Keratinocyte (primary cell): ENCODE results near the gene CLEC16A. TPM values are rescaled to one million over a fixed set of nuclear protein-coding genes. Genes with fewer than 3 reads are reported as not detected.

Experiments used
- DNase-seq: peaks from one replicate; pipeline ENCODE4 v3.0.0-alpha.2; 2011; ENCODE audit warnings: low read depth, missing footprints, low spot score
- FAIRE-seq: peaks from 2 replicates; lab custom pipeline; 2011; peaks lifted over from hg19 to GRCh38; lab: Jason Lieb, UNC
- H2AFZ ChIP-seq: 2 replicates; pipeline ENCODE4 v1.6.0; 2012; ENCODE audit warnings: low read length, control low read depth, inconsistent platforms; ENCODE audit not compliant: control insufficient read depth
- H3K27ac ChIP-seq: 2 replicates; pipeline ENCODE4 v1.5.1; 2011; ENCODE audit warnings: low read length; ENCODE audit not compliant: control insufficient read depth, insufficient read depth
- H3K27me3 ChIP-seq: 3 replicates; pipeline ENCODE4 v1.6.0; 2011; ENCODE audit warnings: low read length; ENCODE audit not compliant: control insufficient read depth, insufficient read depth; ENCODE audit errors: extremely low read depth
- H3K36me3 ChIP-seq, 2 experiments: 2 replicates in 1 of 2; 3 replicates in 1 of 2; pipeline ENCODE4 v1.5.1; 2011; ENCODE audit warnings: low read length in 2 of 2, mild to moderate bottlenecking in 1 of 2; ENCODE audit not compliant: control insufficient read depth in 2 of 2, insufficient read depth in 2 of 2; ENCODE audit errors: extremely low read depth in 1 of 2
- H3K4me1 ChIP-seq: 3 replicates; pipeline ENCODE4 v1.5.1; 2011; ENCODE audit warnings: low read length; ENCODE audit not compliant: control insufficient read depth, insufficient read depth; ENCODE audit errors: extremely low read depth
- H3K4me2 ChIP-seq: 3 replicates; pipeline ENCODE4 v1.6.0; 2011; ENCODE audit warnings: low read depth, low read length; ENCODE audit not compliant: control insufficient read depth, insufficient read depth; ENCODE audit errors: extremely low read depth
- H3K4me3 ChIP-seq, 3 experiments: fragments of 200-600 bp in 1 of 3; sonication (generic) in 1 of 3; 2 replicates in 2 of 3; 3 replicates in 1 of 3; pipeline ENCODE4 v1.5.1; 2011 to 2016; ENCODE audit warnings: low read length in 3 of 3, mild to moderate bottlenecking in 3 of 3, control low read depth in 2 of 3, inconsistent platforms in 1 of 3, low read depth in 1 of 3, mixed read lengths in 1 of 3, mixed run types in 1 of 3, moderate library complexity in 1 of 3; ENCODE audit not compliant: control insufficient read depth in 2 of 3, insufficient read depth in 2 of 3; ENCODE audit errors: extremely low read depth in 1 of 3
- H3K79me2 ChIP-seq: 2 replicates; pipeline ENCODE4 v1.6.0; 2012; ENCODE audit warnings: low read length; ENCODE audit not compliant: control insufficient read depth, insufficient read depth
- H3K9ac ChIP-seq: 3 replicates; pipeline ENCODE4 v1.6.0; 2011; ENCODE audit warnings: low read length; ENCODE audit not compliant: control insufficient read depth, insufficient read depth; ENCODE audit errors: extremely low read depth
- H3K9me1 ChIP-seq: 3 replicates; pipeline ENCODE4 v1.6.0; 2011; ENCODE audit warnings: low read length; ENCODE audit not compliant: control insufficient read depth, insufficient read depth; ENCODE audit errors: extremely low read depth
- H3K9me3 ChIP-seq: 2 replicates; pipeline ENCODE4 v1.5.1; 2012; ENCODE audit warnings: low read depth, low read length; ENCODE audit not compliant: control insufficient read depth
- H4K20me1 ChIP-seq: 3 replicates; pipeline ENCODE4 v1.6.0; 2011; ENCODE audit warnings: low read length; ENCODE audit not compliant: control insufficient read depth, insufficient read depth; ENCODE audit errors: extremely low read depth
- CTCF ChIP-seq, 3 experiments: IDR thresholded peaks in 1 of 3; conservative IDR thresholded peaks in 1 of 3; optimal IDR thresholded peaks in 1 of 3; 2 replicates in 2 of 3; 3 replicates in 1 of 3; pipeline versions ENCODE3 to v1.5.1; 2011; ENCODE audit warnings: low read length in 3 of 3, mild to moderate bottlenecking in 3 of 3, moderate library complexity in 2 of 3, control low read depth in 1 of 3, inconsistent platforms in 1 of 3; ENCODE audit not compliant: insufficient read depth in 2 of 3; ENCODE audit errors: extremely low read depth in 1 of 3
- EZH2 ChIP-seq: IDR thresholded peaks from one replicate; pipeline ENCODE4 v1.6.1; 2012; ENCODE audit warnings: inconsistent platforms, mild to moderate bottlenecking, low read length, moderate library complexity
- dilution Hi-C: fragments of 300-500 bp; cut with MboI; formaldehyde crosslinking; loops from one replicate; pipeline ENCODE4 v1.7.0; 2020; ENCODE audit warnings: low sequenced_read_pairs; ENCODE audit not compliant: extremely low pct_ligation_motif_present
- polyA plus RNA-seq, 5 experiments: library from polyadenylated mRNA; depleted of rRNA in 3 of 5; stranded (reverse) in 3 of 5; stranded (forward) in 1 of 5; unstranded in 1 of 5; fragments of >200 nt; gene quantifications; 1 replicate in 1 of 5; 2 replicates in 3 of 5; 3 replicates in 1 of 5; pipeline versions ENCODE4 v1.2.1 to v1.2.3, GENCODE V29; 2011 to 2012; ENCODE audit warnings: missing spikeins in 2 of 5, low read depth in 1 of 5, low replicate concordance in 1 of 5

Gene CLEC16A
- polyA plus RNA-seq, 1 donor (not counting 4 experiments of a cell fraction or from before 2014, with no cell fraction given) = 9.5 TPM

DNA sequence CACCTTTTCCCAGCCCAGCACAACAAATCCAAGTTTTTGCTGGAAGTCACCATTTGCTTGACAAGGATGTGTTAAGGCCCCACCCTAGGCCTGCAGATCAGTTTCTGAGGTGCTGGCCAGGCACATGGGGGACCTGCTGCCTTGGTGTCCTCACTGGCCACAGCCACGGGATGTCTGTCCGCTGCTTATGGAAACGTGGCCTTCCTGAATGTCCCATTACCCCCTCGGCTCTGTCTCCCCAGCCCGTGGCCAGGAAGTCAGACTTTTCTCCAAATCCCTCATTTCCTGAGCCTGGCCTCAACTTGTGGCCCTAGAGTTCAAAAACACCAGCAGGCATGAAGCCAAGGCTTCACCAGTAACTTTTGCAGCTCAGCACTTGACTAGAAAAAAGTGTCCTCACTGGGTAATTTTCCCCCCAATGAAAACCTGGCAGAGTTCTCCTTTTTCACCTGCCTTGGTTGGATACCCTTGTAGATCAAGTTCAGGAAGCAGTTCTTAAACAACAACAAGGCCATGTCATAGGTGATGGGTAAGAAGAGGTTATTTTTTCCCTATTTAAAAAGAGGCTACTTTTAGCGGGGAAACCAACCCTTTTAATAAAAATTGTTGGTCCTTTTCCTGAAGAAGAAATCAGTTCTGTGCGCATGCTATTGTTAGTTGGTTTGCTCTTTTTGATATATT lies 230.9 kb downstream of the CLEC16A start:
- Histone ChIP-seq H3K9me1 (no peaks in the 10 kb centered on the region), H3K36me3 (peaks cover 0 to 4% of the 10 kb centered on the region in 2 experiments), H3K4me2 (no peak overlapping the region), H4K20me1 (no peaks in the 10 kb centered on the region), H3K9me3 (no peaks in the 10 kb centered on the region), H3K9ac (no peak overlapping the region), H2AFZ (no peak overlapping the region), H3K4me1 (no peaks in the 10 kb centered on the region), H3K79me2 (no peaks in the 10 kb centered on the region), H3K4me3 (no peak overlapping the region), H3K27me3 (no peaks in the 10 kb centered on the region), H3K27ac (no peak overlapping the region)
- FAIRE-seq = no peak
- DNase-seq = no peak
- TF ChIP-seq EZH2 = no peak
- no peak for TF ChIP-seq CTCF (optimal IDR thresholded peaks at IDR 0.05 in 1 of 3, IDR thresholded peaks at IDR 0.05 in 1 of 3, conservative IDR thresholded peaks at IDR 0.05 in 1 of 3; ENCODE audit: extremely low read depth in 1 of 3, insufficient read depth in 2 of 3, low read length in 3 of 3)
- dilution Hi-C loops = no loop called here

GRCh38 chr16:11175787-11176341 lies 231.5 kb downstream of the CLEC16A start:
- FAIRE-seq = no peak
- TF ChIP-seq CTCF (optimal IDR thresholded peaks at IDR 0.05 in 1 of 3, IDR thresholded peaks at IDR 0.05 in 1 of 3, conservative IDR thresholded peaks at IDR 0.05 in 1 of 3; ENCODE audit: extremely low read depth in 1 of 3, insufficient read depth in 2 of 3, low read length in 3 of 3) = no peak
- no peak for TF ChIP-seq EZH2
- H3K4me1 ChIP-seq = peaks cover 3% of the 10 kb centered on the region

More at GRCh38 chr16:11175787-11176341, 231.5 kb downstream of the CLEC16A start:
- Histone ChIP-seq H3K4me3 (no peak overlapping the region), H4K20me1 (no peaks in the 10 kb centered on the region), H3K4me2 (no peak overlapping the region), H3K27me3 (no peaks in the 10 kb centered on the region), H3K9ac (no peak overlapping the region), H3K36me3 (peaks cover 0 to 4% of the 10 kb centered on the region in 2 experiments), H2AFZ (no peak overlapping the region), H3K9me1 (no peaks in the 10 kb centered on the region), H3K9me3 (no peaks in the 10 kb centered on the region), H3K27ac (no peak overlapping the region), H3K79me2 (no peaks in the 10 kb centered on the region)
- dilution Hi-C loops = no loop called here
- DNase-seq = no peak
